ENCODE measurements around the gene MYBPC2.

DNA sequence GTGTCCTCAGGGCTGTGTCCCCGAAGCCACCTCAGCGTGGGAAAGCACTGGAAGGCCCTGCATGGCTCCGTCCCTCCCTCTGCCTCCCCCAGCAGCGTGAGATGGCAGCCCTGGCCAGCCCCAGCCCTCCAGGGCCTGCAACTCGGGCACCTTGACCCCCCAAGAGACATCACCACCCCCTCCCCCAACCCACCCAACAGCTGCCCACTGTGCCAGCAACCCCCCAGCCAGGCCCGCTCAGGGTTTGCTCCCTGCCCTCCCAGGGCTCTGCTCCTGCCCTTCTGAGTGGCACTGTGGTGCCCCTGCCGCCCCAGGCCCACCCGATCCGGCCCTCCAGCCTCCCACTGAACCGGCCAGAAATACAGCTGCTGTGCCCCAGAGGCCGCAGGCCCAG is 82.5 kb downstream of the MYBPC2 start:
- TF ChIP-seq, protein P1, sequence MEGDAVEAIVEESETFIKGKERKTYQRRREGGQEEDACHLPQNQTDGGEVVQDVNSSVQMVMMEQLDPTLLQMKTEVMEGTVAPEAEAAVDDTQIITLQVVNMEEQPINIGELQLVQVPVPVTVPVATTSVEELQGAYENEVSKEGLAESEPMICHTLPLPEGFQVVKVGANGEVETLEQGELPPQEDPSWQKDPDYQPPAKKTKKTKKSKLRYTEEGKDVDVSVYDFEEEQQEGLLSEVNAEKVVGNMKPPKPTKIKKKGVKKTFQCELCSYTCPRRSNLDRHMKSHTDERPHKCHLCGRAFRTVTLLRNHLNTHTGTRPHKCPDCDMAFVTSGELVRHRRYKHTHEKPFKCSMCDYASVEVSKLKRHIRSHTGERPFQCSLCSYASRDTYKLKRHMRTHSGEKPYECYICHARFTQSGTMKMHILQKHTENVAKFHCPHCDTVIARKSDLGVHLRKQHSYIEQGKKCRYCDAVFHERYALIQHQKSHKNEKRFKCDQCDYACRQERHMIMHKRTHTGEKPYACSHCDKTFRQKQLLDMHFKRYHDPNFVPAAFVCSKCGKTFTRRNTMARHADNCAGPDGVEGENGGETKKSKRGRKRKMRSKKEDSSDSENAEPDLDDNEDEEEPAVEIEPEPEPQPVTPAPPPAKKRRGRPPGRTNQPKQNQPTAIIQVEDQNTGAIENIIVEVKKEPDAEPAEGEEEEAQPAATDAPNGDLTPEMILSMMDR (IDR thresholded peaks at IDR 0.05): no peak
- no peak for TF ChIP-seq EZH2 (IDR thresholded peaks at IDR 0.05)

All from neural progenitor cell (in vitro differentiated cells).